Measurements from ENCODE around the gene SHCBP1. TPM values are rescaled to one million over a fixed set of nuclear protein-coding genes. Genes with fewer than 3 reads are reported as not detected.

Gene SHCBP1
- total RNA-seq, 1 experiment from 2014 or later = 22.2 TPM

DNA sequence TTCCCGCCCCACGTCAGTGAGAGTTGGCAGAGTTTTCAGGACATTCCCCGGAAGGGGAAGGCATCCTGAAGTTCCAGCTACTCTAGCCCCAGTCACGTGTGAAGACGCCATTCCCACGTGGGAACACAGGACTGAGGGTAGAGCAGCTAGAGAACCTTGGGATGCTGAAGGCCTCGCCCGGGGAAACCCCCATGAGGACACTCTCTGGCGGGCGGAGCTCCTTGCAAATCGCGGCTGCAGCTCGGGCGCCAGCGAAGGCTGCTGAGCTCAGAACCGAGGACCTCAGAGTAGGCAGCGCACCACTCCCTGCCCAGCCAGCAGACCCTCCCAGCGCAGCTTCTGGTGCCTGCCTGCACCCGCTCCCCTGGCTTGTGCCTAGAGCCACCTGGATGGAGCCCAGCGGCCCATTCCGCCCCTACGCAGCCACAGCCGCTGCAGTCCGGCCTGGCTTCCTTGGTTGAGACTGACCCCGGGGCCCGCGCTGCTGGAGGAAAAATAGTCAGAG, 51.9 kb downstream of the SHCBP1 start:
- in situ Hi-C loops (cut with HindIII; ENCODE audit: low pct_unique_long_range_greater_than_20kb, low sequenced_read_pairs) (no loop called here), intact Hi-C loops (cut with micrococcal nuclease; ENCODE audit: unreplicated experiment) (no loop called here)
- no peak for DNase-seq (ENCODE audit: low read depth, low spot score)
- Histone ChIP-seq H3K27me3 (ENCODE audit: control insufficient read depth, insufficient read depth, low read length) (no peaks in the 10 kb centered on the region), H3K4me3 (ENCODE audit: low read depth in 2 of 2, low read length in 2 of 2) (no peak overlapping the region), H3K9me3 (ENCODE audit: control insufficient read depth, insufficient read depth, low read depth, low read length) (no peaks in the 10 kb centered on the region), H3K4me1 (ENCODE audit: control insufficient read depth, insufficient read depth, low read length) (no peaks in the 10 kb centered on the region), H3K36me3 (ENCODE audit: control insufficient read depth, insufficient read depth, low read length) (no peaks in the 10 kb centered on the region), H3K27ac (ENCODE audit: low read length) (no peak overlapping the region)
- no TSS peak for BruUV-seq (replicated peaks)
- ATAC-seq = no peak
- CTCF ChIA-PET = no interaction called here
- POLR2A ChIA-PET = no interaction called here
- TF ChIP-seq, protein P1, sequence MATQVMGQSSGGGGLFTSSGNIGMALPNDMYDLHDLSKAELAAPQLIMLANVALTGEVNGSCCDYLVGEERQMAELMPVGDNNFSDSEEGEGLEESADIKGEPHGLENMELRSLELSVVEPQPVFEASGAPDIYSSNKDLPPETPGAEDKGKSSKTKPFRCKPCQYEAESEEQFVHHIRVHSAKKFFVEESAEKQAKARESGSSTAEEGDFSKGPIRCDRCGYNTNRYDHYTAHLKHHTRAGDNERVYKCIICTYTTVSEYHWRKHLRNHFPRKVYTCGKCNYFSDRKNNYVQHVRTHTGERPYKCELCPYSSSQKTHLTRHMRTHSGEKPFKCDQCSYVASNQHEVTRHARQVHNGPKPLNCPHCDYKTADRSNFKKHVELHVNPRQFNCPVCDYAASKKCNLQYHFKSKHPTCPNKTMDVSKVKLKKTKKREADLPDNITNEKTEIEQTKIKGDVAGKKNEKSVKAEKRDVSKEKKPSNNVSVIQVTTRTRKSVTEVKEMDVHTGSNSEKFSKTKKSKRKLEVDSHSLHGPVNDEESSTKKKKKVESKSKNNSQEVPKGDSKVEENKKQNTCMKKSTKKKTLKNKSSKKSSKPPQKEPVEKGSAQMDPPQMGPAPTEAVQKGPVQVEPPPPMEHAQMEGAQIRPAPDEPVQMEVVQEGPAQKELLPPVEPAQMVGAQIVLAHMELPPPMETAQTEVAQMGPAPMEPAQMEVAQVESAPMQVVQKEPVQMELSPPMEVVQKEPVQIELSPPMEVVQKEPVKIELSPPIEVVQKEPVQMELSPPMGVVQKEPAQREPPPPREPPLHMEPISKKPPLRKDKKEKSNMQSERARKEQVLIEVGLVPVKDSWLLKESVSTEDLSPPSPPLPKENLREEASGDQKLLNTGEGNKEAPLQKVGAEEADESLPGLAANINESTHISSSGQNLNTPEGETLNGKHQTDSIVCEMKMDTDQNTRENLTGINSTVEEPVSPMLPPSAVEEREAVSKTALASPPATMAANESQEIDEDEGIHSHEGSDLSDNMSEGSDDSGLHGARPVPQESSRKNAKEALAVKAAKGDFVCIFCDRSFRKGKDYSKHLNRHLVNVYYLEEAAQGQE (IDR thresholded peaks at IDR 0.05; ENCODE audit: insufficient read depth in 1 of 2, low read depth in 2 of 2, low read length in 1 of 2) = no peak

DNA sequence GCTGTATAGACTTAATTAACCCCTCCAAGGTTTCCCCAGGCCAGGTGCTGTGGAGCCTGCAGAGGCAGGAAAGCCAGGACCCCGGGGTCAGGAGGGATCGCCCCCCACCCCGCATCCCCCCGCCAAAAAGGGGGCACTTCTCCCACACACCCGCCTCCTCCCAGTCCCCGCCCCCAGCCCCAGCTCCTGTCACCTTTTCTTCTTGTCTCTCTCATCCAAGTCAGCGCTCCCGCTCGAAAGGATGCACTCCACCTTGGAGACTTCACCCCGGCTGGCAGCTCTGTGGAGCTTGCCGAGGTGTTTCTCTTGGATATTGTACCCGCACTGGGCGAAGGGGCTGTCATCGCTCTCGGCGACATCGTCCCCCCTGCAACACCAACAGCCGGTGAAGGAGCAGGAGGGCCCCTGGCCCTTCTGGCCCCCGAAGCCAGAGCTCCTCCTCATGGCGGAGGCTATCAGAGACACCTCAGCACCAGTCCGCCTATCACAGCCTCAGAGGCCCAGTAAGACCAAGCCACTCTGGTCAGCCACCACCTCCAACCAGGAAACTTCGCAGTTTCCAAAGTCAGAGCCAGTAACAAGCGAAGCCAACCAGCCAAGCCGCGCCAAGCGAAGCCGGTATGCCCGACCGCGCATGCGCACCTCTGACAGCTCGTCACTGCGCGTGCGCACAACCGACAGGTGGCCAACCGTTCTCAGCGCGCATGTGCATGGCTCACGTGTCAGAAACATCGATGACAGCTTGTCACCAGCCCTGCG, 52.5 kb downstream of the SHCBP1 start:
- POLR2A ChIA-PET = interaction anchor here (0.6 kb wide), 1 partner anchor 9 kb away, joined by 3 read pairs; no protein-coding TSS in a partner anchor
- no peaks in the 10 kb centered on the region for H3K36me3 ChIP-seq (ENCODE audit: control insufficient read depth, insufficient read depth, low read length)
- H3K27ac ChIP-seq (ENCODE audit: low read length) = no peak overlapping the region
- H3K4me3 ChIP-seq (ENCODE audit: low read depth in 2 of 2, low read length in 2 of 2) = no peak overlapping the region
- TF ChIP-seq SIN3A (IDR thresholded peaks at IDR 0.05; ENCODE audit: borderline replicate concordance, insufficient read depth, low read depth, low read length) (no peak), POLR2AphosphoS5 (IDR thresholded peaks at IDR 0.05; ENCODE audit: low read depth, low read length) (no peak), CTCF (IDR thresholded peaks at IDR 0.05) (no peak)
- TF ChIP-seq, protein P1 (IDR thresholded peaks at IDR 0.05; ENCODE audit: insufficient read depth in 1 of 2, low read depth in 2 of 2, low read length in 1 of 2) = no peak
- BruUV-seq (replicated peaks) = no TSS peak
- no peak for ATAC-seq
- intact Hi-C loops (cut with micrococcal nuclease; ENCODE audit: unreplicated experiment) = no loop called here
- H3K9me3 ChIP-seq (ENCODE audit: control insufficient read depth, insufficient read depth, low read depth, low read length) = no peaks in the 10 kb centered on the region
- CTCF ChIA-PET = no interaction called here
- H3K4me1 ChIP-seq (ENCODE audit: control insufficient read depth, insufficient read depth, low read length) = no peaks in the 10 kb centered on the region
- in situ Hi-C loops (cut with HindIII; ENCODE audit: low pct_unique_long_range_greater_than_20kb, low sequenced_read_pairs) = no loop called here
- no peaks in the 10 kb centered on the region for H3K27me3 ChIP-seq (ENCODE audit: control insufficient read depth, insufficient read depth, low read length)
- no peak for DNase-seq (ENCODE audit: low read depth, low spot score)

All from Panc1 (cell line).